ENCODE measurements around the gene STK35. TPM values are rescaled to one million over a fixed set of nuclear protein-coding genes. Genes with fewer than 3 reads are reported as not detected.

STK35 gene
- total and polyA plus RNA-seq, 2 of the 8 experiments (the other 6 are each of a cell fraction or from before 2014, with no cell fraction given): 24.9 to 45.0 TPM

GRCh38 chr20:2053615-2054014 lies 48.0 kb upstream of the STK35 start:
- no peak overlapping the region for H3K18ac ChIP-seq (ENCODE audit: extremely low read depth, low read length)
- POLR2A ChIA-PET (ENCODE audit: partially characterized antibody): no interaction called here
- no peak overlapping the region for H3K4me3 ChIP-seq (ENCODE audit: extremely low read depth in 1 of 4, insufficient read depth in 2 of 4, low read depth in 3 of 4, low read length in 4 of 4)
- no peak overlapping the region for H2BK120ac ChIP-seq (replicated peaks; ENCODE audit: low read depth, low read length)
- H3K9ac ChIP-seq (replicated peaks in 1 of 4; ENCODE audit: extremely low read depth in 1 of 4, low read depth in 3 of 4, low read length in 3 of 4): no peak overlapping the region
- H2BK20ac ChIP-seq (ENCODE audit: low read length): no peak overlapping the region
- no peak overlapping the region for H4K8ac ChIP-seq (ENCODE audit: extremely low read depth, insufficient read depth, low read length)
- H3K4me1 ChIP-seq (replicated peaks in 1 of 4; ENCODE audit: control insufficient read depth in 3 of 4, insufficient read depth in 4 of 4, low read length in 3 of 4): no peaks in the 10 kb centered on the region; a peak in 1 of 7 replicates
- FAIRE-seq (no peak), DNase-seq (ENCODE audit: low read depth in 1 of 2, low spot score in 2 of 2) (no peak)
- no peaks in the 10 kb centered on the region for H3K36me3 ChIP-seq (ENCODE audit: control insufficient read depth in 2 of 4, insufficient read depth in 4 of 4, low read length in 3 of 4)
- H3K4me2 ChIP-seq (ENCODE audit: insufficient read depth in 1 of 2, low read depth in 2 of 2, low read length in 2 of 2): no peak overlapping the region
- H4K91ac ChIP-seq (replicated peaks; ENCODE audit: insufficient read length, low read length): no peak overlapping the region
- H2AFZ ChIP-seq (ENCODE audit: low read length): no peak overlapping the region
- no peaks in the 10 kb centered on the region for H3K79me1 ChIP-seq (ENCODE audit: low read depth, low read length)
- H4K20me1 ChIP-seq (replicated peaks in 1 of 2; ENCODE audit: control insufficient read depth in 1 of 2, insufficient read depth in 2 of 2, low read length in 2 of 2): no peaks in the 10 kb centered on the region
- no peak overlapping the region for H4K5ac ChIP-seq (ENCODE audit: insufficient read length, low read depth, low read length)
- H2BK5ac ChIP-seq (ENCODE audit: low read depth, low read length): no peak overlapping the region
- peaks cover 3 to 4% of the 10 kb centered on the region in 2 experiments; a peak in 2 of 4 replicates for H3K9me3 ChIP-seq (ENCODE audit: insufficient read depth in 2 of 2, low read depth in 1 of 2, low read length in 1 of 2)
- no peak overlapping the region for H3K27ac ChIP-seq (ENCODE audit: low read depth, low read length)
- H3K14ac ChIP-seq (ENCODE audit: insufficient read length): no peak overlapping the region
- H3K4ac ChIP-seq (replicated peaks; ENCODE audit: insufficient read length, low read depth, low read length): no peak overlapping the region
- CTCF ChIA-PET (ENCODE audit: partially characterized antibody): interaction anchor here (1.1 to 2.7 kb wide), 2 partner anchors 28 to 47 kb away, joined by 3 to 12 read pairs; no protein-coding TSS in a partner anchor
- no peak overlapping the region for H3K56ac ChIP-seq (replicated peaks; ENCODE audit: insufficient read length, low read depth, low read length)
- no peak overlapping the region for H2BK12ac ChIP-seq (ENCODE audit: low read depth, low read length)
- no peak overlapping the region for H2BK15ac ChIP-seq (ENCODE audit: low read length)
- no peaks in the 10 kb centered on the region for H3K23me2 ChIP-seq (ENCODE audit: low read depth, low read length)
- no peak overlapping the region for H2AK5ac ChIP-seq (ENCODE audit: low read depth, low read length)
- H3K27me3 ChIP-seq (replicated peaks in 1 of 4; ENCODE audit: control insufficient read depth in 3 of 4, extremely low read depth in 1 of 4, insufficient read depth in 3 of 4, low read length in 3 of 4): no peaks in the 10 kb centered on the region
- no peaks in the 10 kb centered on the region for H3K79me2 ChIP-seq (ENCODE audit: control insufficient read depth in 1 of 2, insufficient read depth in 2 of 2, low read length in 2 of 2)
- no peak overlapping the region for H3K23ac ChIP-seq (ENCODE audit: insufficient read length)
- no peak for TF ChIP-seq GABPA (IDR thresholded peaks at IDR 0.05; ENCODE audit: borderline replicate concordance, insufficient read depth, low read length)
- no peak for TF ChIP-seq TEAD4 (IDR thresholded peaks at IDR 0.05; ENCODE audit: low read depth, low read length)
- TF ChIP-seq CHD1 (IDR thresholded peaks at IDR 0.05; ENCODE audit: low read depth, low read length): no peak
- no peak for TF ChIP-seq BRCA1 (IDR thresholded peaks at IDR 0.05; ENCODE audit: low read depth, low read length)
- TF ChIP-seq RBBP5 (IDR thresholded peaks at IDR 0.05; ENCODE audit: borderline replicate concordance, low read depth, low read length): no peak
- no peak for TF ChIP-seq SRF (IDR thresholded peaks at IDR 0.05; ENCODE audit: low read depth, low read length)
- TF ChIP-seq SUZ12 (IDR thresholded peaks at IDR 0.05; ENCODE audit: low read length): no peak
- TF ChIP-seq HDAC6 (IDR thresholded peaks at IDR 0.05; ENCODE audit: low read depth, low read length): no peak
